ENCODE measurements around the gene ZMYM1. TPM values are rescaled to one million over a fixed set of nuclear protein-coding genes. Genes with fewer than 3 reads are reported as not detected.
"Not testable (repeated sequence)": the region's sequence is repeated elsewhere in the genome, so short reads cannot be mapped to it uniquely, and the experiment has no call there.

Gene ZMYM1
- total RNA-seq, 2 experiments from 2014 or later: 7.3 to 7.9 TPM

DNA sequence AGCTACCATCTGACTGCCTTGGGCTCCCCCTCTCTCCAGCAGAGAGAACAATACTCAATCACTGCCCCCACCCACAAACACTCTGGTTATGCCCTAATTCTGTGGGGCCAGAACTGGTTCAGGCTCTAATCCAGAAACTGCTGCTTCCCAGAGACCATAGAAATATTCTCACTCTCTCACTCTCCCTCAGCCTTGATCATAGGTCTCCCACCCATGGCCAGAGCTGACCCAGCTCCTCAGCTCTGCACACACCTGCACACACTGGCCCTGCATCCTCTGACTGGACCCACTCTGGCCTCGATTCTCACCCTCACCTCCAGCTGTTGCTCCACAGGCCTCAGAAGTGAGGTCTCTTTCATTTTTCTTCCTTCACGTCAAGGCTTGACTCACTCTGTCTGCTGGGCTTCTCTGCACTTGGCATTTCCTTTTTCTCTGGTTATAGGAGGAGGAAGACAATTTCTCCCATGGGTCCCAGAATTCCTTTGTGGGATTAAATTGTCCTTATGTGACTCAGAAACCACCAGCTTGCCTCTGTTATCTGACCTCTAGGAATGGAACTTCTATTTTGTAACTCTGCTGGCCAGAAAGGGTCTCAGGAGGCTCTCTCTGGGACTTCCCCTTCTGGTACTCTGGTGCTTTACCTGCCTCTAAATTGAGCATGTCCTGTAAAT lies 31.9 kb upstream of the ZMYM1 start:
- H3K4me3 Mint-ChIP-seq: no peak overlapping the region
- H3K4me1 Mint-ChIP-seq (ENCODE audit: low read depth): no peaks in the 10 kb centered on the region
- no peaks in the 10 kb centered on the region for H3K9me3 Mint-ChIP-seq
- H3K27me3 Mint-ChIP-seq (ENCODE audit: low read depth): no peaks in the 10 kb centered on the region
- H3K36me3 Mint-ChIP-seq (ENCODE audit: low read depth): no peaks in the 10 kb centered on the region
- CTCF ChIA-PET: interaction anchor here (0.6 kb wide), 1 partner anchor 63 kb away, joined by 4 read pairs; no protein-coding TSS in a partner anchor
- intact Hi-C loops (cut with micrococcal nuclease): no loop called here
- no peak overlapping the region for H3K27ac Mint-ChIP-seq
- no peak for DNase-seq

GRCh38 chr1:35049116-35049515 lies 30.1 kb upstream of the ZMYM1 start:
- intact Hi-C loops (cut with micrococcal nuclease): no loop called here
- H3K4me1 Mint-ChIP-seq (ENCODE audit: low read depth): no peaks in the 10 kb centered on the region
- H3K36me3 Mint-ChIP-seq (ENCODE audit: low read depth): no peaks in the 10 kb centered on the region
- no peak overlapping the region for H3K4me3 Mint-ChIP-seq
- no peaks in the 10 kb centered on the region for H3K9me3 Mint-ChIP-seq
- H3K27me3 Mint-ChIP-seq (ENCODE audit: low read depth): no peaks in the 10 kb centered on the region
- CTCF ChIA-PET: no interaction called here
- no peak overlapping the region for H3K27ac Mint-ChIP-seq
- no peak for DNase-seq

GRCh38 chr1:35053433-35053832 lies 25.8 kb upstream of the ZMYM1 start:
- Mint-ChIP-seq H3K27me3 (ENCODE audit: low read depth) (no peaks in the 10 kb centered on the region), H3K9me3 (peaks cover 2% of the 10 kb centered on the region)
- CTCF ChIA-PET: no interaction called here

GRCh38 chr1:35054282-35054681 lies 24.9 kb upstream of the ZMYM1 start:
- not testable (repeated sequence) for H3K9me3 Mint-ChIP-seq; H3K27ac Mint-ChIP-seq; H3K27me3 Mint-ChIP-seq (ENCODE audit: low read depth)

More at GRCh38 chr1:35053433-35053832, 25.8 kb upstream of the ZMYM1 start:
- no peaks in the 10 kb centered on the region for H3K36me3 Mint-ChIP-seq (ENCODE audit: low read depth)
- no peak for DNase-seq
- intact Hi-C loops (cut with micrococcal nuclease): no loop called here
- H3K27ac Mint-ChIP-seq: no peak overlapping the region
- H3K4me1 Mint-ChIP-seq (ENCODE audit: low read depth): no peaks in the 10 kb centered on the region
- H3K4me3 Mint-ChIP-seq: no peak overlapping the region

GRCh38 chr1:35058321-35058720 lies 20.9 kb upstream of the ZMYM1 start:
- not testable (repeated sequence) for H3K36me3 Mint-ChIP-seq (ENCODE audit: low read depth); DNase-seq
- CTCF ChIA-PET: interaction anchor here (0.6 kb wide), 1 partner anchor 10 kb away, joined by 3 read pairs; no protein-coding TSS in a partner anchor

More at GRCh38 chr1:35054282-35054681, 24.9 kb upstream of the ZMYM1 start:
- H3K36me3 Mint-ChIP-seq (ENCODE audit: low read depth); H3K4me3 Mint-ChIP-seq; intact Hi-C loops (cut with micrococcal nuclease); CTCF ChIA-PET; H3K4me1 Mint-ChIP-seq (ENCODE audit: low read depth); DNase-seq: not testable (repeated sequence)

DNA sequence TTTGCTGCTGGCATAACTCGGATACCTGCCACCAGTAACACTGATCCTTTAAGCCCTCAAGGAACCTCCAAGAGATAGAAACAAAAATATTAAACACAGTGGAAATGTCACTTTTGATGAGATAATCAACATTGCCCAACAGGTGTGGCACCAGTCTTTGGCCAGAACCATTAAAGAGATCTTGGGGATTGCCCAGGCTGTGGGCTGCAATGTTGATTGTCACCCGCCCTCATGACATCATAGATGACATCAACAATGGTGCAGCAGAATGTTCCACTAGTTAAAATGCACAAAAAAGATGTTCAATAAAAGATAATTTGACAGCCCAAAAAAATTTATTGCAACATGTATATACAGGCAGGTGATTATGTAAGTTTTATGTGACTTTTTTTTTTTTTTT lies 20.2 kb upstream of the ZMYM1 start:
- Mint-ChIP-seq H3K27ac (no peak overlapping the region), H3K36me3 (ENCODE audit: low read depth) (no peaks in the 10 kb centered on the region), H3K4me1 (ENCODE audit: low read depth) (no peaks in the 10 kb centered on the region), H3K9me3 (peaks cover 2% of the 10 kb centered on the region), H3K4me3 (no peak overlapping the region), H3K27me3 (ENCODE audit: low read depth) (peaks cover 7% of the 10 kb centered on the region)
- intact Hi-C loops (cut with micrococcal nuclease): no loop called here
- DNase-seq: no peak
- CTCF ChIA-PET: no interaction called here

More at GRCh38 chr1:35058321-35058720, 20.9 kb upstream of the ZMYM1 start:
- H3K27me3 Mint-ChIP-seq (ENCODE audit: low read depth); H3K9me3 Mint-ChIP-seq; H3K4me1 Mint-ChIP-seq (ENCODE audit: low read depth); H3K27ac Mint-ChIP-seq; H3K4me3 Mint-ChIP-seq; intact Hi-C loops (cut with micrococcal nuclease): not testable (repeated sequence)

GRCh38 chr1:35062518-35063196 lies 16.5 kb upstream of the ZMYM1 start:
- intact Hi-C loops (cut with micrococcal nuclease): no loop called here
- Mint-ChIP-seq H3K27ac (no peak overlapping the region), H3K27me3 (ENCODE audit: low read depth) (peaks cover 7% of the 10 kb centered on the region), H3K4me3 (no peak overlapping the region), H3K4me1 (ENCODE audit: low read depth) (no peaks in the 10 kb centered on the region), H3K9me3 (no peaks in the 10 kb centered on the region), H3K36me3 (ENCODE audit: low read depth) (no peaks in the 10 kb centered on the region)
- DNase-seq: no peak
- CTCF ChIA-PET: interaction anchor here (1.2 kb wide), 1 partner anchor 10 kb away, joined by 3 read pairs; no protein-coding TSS in a partner anchor

DNA sequence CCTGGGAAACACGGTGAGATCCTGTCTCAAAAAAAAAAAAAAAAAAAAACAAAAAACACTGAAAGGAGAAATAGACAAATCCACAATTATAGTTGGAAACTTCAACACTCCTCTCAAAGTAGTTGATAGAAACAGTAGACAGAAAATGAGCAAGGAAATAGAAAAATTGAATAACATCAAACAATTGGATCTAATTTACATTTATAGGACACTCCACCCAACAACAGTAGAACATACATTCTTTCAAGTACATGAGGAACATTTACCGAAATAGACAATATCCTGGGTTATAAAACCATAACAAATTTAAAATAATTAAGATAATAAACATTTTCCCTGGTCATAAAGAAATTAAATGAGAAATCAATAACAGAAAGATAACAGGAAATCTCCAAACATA lies 14.9 kb upstream of the ZMYM1 start:
- H3K9me3 Mint-ChIP-seq: no peaks in the 10 kb centered on the region
- DNase-seq: no peak
- no peaks in the 10 kb centered on the region for H3K36me3 Mint-ChIP-seq (ENCODE audit: low read depth)
- CTCF ChIA-PET: no interaction called here
- no peak overlapping the region for H3K4me3 Mint-ChIP-seq
- H3K4me1 Mint-ChIP-seq (ENCODE audit: low read depth): no peaks in the 10 kb centered on the region
- peaks cover 7% of the 10 kb centered on the region for H3K27me3 Mint-ChIP-seq (ENCODE audit: low read depth)
- intact Hi-C loops (cut with micrococcal nuclease): no loop called here
- H3K27ac Mint-ChIP-seq: no peak overlapping the region

DNA sequence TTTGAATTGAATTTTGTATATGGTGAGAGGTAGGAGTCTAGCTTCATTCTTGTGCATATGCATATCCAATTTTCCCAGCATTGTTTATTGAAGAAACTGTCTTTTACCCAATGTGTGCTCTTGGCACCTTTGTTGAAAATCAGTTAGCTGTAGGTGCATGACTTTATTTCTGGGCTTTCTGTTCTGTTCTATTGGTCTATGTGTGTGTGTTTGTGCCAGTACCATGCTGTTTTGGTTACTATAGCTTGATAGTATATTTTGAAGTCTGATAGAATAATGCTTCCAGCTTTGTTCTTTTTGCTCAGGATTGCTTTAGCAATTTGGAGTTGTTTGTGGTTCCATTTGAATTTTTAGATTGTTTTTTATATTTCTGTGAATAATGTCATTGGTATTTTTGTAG lies 9.4 kb upstream of the ZMYM1 start:
- H3K36me3 Mint-ChIP-seq (ENCODE audit: low read depth): no peaks in the 10 kb centered on the region
- H3K4me1 Mint-ChIP-seq (ENCODE audit: low read depth): no peaks in the 10 kb centered on the region
- intact Hi-C loops (cut with micrococcal nuclease): no loop called here
- H3K27me3 Mint-ChIP-seq (ENCODE audit: low read depth): peaks cover 2% of the 10 kb centered on the region
- CTCF ChIA-PET: no interaction called here
- no peak for DNase-seq
- H3K27ac Mint-ChIP-seq: no peak overlapping the region
- no peak overlapping the region for H3K4me3 Mint-ChIP-seq
- H3K9me3 Mint-ChIP-seq: no peaks in the 10 kb centered on the region

DNA sequence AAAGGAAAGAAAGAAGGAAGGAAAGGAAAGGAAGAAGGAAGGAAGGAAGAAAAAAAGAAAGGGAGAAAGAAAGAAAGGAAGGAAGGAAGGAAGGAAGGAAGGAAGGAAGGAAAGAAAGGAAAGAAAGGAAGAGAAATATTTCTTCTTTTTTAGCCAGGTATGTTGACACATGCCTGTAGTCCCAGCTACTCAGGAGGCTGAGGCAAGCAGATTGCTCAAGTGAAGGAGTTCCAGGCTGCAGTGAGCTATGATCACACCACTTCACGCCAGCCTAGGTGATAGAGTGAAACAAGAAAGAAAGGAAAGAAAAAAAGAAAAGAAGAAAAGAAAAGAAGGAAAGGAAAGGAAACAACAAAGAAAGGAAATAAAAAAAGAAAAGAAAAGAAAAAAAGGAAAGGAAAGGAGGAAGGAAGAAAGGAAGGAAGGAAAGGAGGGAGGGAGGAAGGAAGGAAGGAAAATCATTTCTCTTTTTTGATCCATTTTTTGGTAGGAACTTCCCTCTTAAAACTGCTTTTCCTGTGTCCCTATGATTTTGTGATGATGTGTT lies 5.8 kb upstream of the ZMYM1 start:
- Mint-ChIP-seq H3K4me3 (no peak overlapping the region), H3K4me1 (ENCODE audit: low read depth) (no peaks in the 10 kb centered on the region), H3K27me3 (ENCODE audit: low read depth) (peaks cover 5% of the 10 kb centered on the region), H3K36me3 (ENCODE audit: low read depth) (no peaks in the 10 kb centered on the region), H3K27ac (no peak overlapping the region), H3K9me3 (no peaks in the 10 kb centered on the region)
- CTCF ChIA-PET: no interaction called here
- no peak for DNase-seq
- intact Hi-C loops (cut with micrococcal nuclease): no loop called here

GRCh38 chr1:35076426-35076825 lies 2.8 kb upstream of the ZMYM1 start:
- H3K9me3 Mint-ChIP-seq; H3K36me3 Mint-ChIP-seq (ENCODE audit: low read depth); DNase-seq; H3K27ac Mint-ChIP-seq; CTCF ChIA-PET; intact Hi-C loops (cut with micrococcal nuclease); H3K27me3 Mint-ChIP-seq (ENCODE audit: low read depth); H3K4me3 Mint-ChIP-seq: not testable (repeated sequence)
- H3K4me1 Mint-ChIP-seq (ENCODE audit: low read depth): peaks cover 17% of the 10 kb centered on the region

GRCh38 chr1:35080171-35080854 lies 1.1 kb downstream of the ZMYM1 start:
- Mint-ChIP-seq H3K9me3 (no peaks in the 10 kb centered on the region), H3K27me3 (ENCODE audit: low read depth) (peaks cover 3% of the 10 kb centered on the region), H3K4me1 (ENCODE audit: low read depth) (peaks cover 41% of the 10 kb centered on the region), H3K27ac (peak overlapping the region; percentile 97), H3K4me3 (peak overlapping the region; percentile 92), H3K36me3 (ENCODE audit: low read depth) (no peaks in the 10 kb centered on the region)
- intact Hi-C loops (cut with micrococcal nuclease): no loop called here
- CTCF ChIA-PET: interaction anchor here (0.6 kb wide), 1 partner anchor 77 kb away, joined by 4 read pairs; no protein-coding TSS in a partner anchor
- DNase-seq: no peak
